GM21717 (cell line): ENCODE data around the gene EEF1B2.
"Not testable (repeated sequence)": the region's sequence is repeated elsewhere in the genome, so short reads cannot be mapped to it uniquely, and the experiment has no call there.

Experiments
- ATAC-seq: cut with Tn5 transposase; IDR thresholded peaks from one replicate; pipeline ENCODE4 v1.9.1; 2021; ENCODE audit warnings: mild to moderate bottlenecking, moderate library complexity; ENCODE audit not compliant: unreplicated experiment

Gene EEF1B2

GRCh38 chr2:206159346-206160124, at the start of gene EEF1B2, which contains the start of gene NDUFS1:
Gene EEF1B2, plus strand, starts transcription at chr2:206159895. Its CDS starts 85 bp downstream, at chr2:206159980.
Gene NDUFS1, minus strand, starts transcription at chr2:206159444. Its CDS starts 5,766 bp downstream, at chr2:206153678.
- ATAC-seq, result peak; percentile 94

DNA sequence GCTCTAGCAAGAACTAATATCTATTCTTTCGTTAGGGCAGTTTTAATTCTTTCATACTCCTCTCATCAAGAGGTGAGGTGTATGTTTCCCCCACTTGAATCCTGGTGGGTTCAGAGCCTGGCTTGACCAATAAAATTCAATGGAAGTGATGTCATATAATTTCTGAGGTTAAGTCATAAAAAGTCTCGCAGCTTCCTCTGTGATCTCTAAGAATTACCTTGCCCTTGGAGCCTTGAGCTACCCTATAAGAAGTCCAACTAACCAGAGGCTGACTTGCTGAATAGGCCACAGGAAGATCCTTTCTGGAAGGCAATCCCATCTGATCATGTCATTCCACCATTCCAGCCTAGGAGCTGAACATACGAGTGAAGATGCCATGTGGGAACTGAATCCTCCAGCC, 47.6 kb upstream of the EEF1B2 start:
- no peak for ATAC-seq

- no peak for ATAC-seq
These were observed 46.7 kb upstream of the EEF1B2 start for GRCh38 chr2:206112846-206113547.

DNA sequence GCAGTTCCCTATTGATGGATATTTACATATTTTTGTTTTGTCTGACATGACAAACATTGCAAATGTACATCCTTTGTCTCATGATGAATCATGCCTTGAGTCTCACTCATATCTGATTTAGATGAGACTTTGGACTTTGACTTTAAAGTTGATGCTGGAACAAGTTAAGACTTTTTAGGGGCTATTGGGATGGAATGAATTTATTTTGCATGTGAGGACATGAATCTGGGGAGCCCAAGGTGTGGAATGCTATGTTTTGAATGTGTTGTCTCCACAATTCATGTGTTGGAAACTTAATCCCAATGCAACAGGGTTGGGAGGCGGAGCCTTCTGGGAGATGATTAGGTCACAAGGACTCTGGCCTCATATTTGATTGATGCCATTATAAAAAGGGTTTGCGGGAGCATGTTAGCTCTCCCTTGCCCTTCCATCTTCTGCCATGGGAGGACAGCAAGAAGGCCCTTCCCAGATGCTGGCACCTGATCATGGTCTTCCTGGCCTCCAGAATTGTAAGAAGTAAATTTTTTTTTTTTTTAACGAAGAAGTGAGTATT, 44.6 kb upstream of the EEF1B2 start:
- ATAC-seq, result no peak

DNA sequence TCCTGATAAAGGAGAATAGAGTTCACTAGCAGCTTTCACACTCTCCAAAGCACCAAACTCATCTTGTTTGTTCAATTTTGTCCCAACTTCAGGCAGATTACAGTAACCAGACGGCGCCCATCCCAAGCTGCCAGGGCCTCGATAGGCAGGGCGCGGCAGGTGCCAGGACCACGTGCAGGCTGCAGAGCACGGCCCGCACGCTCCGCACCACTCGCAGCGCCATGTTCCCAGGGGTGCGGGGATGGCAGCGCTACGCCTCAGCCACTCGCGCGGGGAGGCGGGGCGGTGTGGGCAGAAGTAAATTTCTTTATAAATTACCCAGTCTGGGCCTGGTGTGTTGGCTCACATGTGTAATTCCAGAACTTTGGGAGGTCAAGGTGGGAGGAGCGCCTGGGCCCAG, 43.4 kb upstream of the EEF1B2 start:
- ATAC-seq, result no peak

- not testable (repeated sequence) for ATAC-seq
These were observed 37.1 kb upstream of the EEF1B2 start for GRCh38 chr2:206122569-206122968.

DNA sequence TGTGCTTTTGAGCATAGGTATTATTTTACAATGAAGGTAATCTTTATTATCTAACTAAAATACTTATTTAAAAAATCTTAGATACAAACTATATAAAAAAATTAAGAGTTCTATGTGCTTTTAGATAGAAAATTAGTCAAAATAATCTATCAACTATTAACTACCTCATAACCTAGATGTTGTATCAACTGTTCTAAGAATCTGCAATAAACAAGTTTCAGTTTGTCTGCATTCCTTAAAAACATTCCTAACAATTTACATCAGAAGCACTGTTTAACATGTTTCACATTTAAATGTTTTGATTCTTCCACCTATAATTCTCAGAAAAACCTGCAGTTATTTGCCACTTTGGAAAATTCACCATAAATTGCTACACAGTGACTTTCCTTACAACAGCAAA, 33.8 kb upstream of the EEF1B2 start:
- ATAC-seq, result no peak

DNA sequence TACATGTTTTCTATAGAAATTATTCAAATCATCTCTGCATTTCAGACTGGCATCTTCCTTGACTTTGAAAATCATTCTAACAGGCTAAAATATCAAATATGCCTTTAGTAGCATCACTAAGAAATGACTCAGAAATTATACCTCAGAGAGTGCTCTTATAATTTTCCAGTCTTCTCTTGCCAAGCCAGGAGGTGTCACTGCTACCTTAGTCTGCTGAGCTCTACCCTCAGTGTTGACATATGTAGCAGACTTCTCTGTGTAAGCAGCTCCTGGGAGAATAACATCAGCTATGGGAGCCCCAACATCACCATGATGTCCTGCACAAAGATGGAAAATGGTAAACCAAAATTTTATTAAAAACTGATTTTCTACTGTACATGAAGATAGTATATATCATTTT, 32.0 kb upstream of the EEF1B2 start:
- no peak for ATAC-seq

- no peak for ATAC-seq
These were observed 16.2 kb upstream of the EEF1B2 start for GRCh38 chr2:206143451-206143850.

GRCh38 chr2:206144383-206144782, 15.3 kb upstream of the EEF1B2 start:
- no peak for ATAC-seq

- ATAC-seq, result no peak
These were observed 14.0 kb upstream of the EEF1B2 start for GRCh38 chr2:206145665-206146064.

GRCh38 chr2:206149330-206149729, 10.4 kb upstream of the EEF1B2 start:
- no peak for ATAC-seq

- ATAC-seq, result no peak
These were observed 9.5 kb upstream of the EEF1B2 start for GRCh38 chr2:206150168-206150567.

DNA sequence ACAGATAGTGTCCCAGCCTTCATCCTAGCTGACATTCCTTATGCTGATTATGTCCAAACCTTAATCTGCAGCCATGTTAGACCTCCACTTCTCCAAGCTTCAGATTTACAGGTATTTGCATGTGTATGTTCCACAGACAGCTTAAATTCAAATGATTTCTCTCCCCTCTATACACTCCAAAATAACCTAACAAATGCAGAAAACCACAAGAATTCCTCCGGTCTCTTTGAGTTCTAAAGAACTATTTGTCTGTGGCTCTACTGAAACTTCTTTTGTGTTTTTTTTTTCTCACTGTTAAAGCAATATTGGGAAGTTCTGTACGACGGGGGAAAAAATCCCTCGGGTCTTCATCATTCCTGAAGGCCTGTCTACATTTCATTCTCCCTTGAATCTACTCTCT, 9.1 kb upstream of the EEF1B2 start:
- no peak for ATAC-seq

GRCh38 chr2:206154197-206154596, 5.5 kb upstream of the EEF1B2 start:
- no peak for ATAC-seq

- ATAC-seq, result not testable (repeated sequence)
These were observed 2.7 kb upstream of the EEF1B2 start for GRCh38 chr2:206157014-206157413.

GRCh38 chr2:206158563-206159345, 941 bp upstream of the EEF1B2 start:
- peak; percentile 11 for ATAC-seq

DNA sequence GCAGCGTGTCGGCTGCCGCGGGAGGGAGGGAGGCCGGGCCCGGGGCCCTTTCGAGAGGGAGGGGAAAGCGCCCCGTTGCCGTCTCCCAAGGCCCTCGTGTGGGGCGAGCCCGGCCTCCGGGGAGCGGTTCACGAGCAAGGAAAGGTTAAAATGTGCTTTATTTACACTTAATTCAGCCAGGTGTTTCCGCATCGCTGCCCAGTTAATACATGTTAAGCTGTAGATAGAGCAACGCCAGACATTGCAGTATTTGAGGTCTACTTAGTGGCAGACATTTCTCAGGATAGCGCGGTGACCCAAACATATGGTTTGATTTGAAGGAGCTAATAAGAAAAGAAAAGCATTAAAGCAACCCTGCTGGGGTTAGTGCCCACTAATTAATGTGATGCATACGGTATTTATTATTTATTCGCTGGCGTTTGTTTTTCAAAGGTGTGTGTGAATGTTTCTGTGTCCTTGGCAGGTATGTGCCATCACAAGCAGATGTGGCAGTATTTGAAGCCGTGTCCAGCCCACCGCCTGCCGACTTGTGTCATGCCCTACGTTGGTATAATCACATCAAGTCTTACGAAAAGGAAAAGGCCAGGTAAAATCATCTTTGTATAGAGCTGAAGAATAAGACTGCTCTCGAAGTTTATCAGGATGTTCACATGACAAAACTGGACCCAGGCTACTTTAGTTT, 571 bp downstream of the EEF1B2 start:
- ATAC-seq, result peak; percentile 54

DNA sequence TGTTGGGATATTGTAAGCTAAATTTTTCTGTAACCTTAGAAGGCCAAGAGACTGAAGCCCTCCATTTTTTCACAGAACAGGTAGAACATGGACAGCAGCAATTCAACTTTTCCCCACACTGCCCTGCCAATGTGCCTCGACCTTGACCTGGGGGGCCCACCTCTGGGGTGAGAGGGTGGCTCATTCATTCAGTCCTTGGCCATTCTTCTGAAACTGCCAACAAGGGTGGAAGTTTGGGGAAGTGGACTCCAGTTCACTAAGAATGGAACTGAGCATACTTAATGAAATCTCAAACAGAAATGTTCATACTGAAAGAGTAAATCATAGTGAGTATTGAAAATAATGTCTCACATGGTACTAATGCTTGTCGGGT, 1.1 kb downstream of the EEF1B2 start:
- no peak for ATAC-seq

DNA sequence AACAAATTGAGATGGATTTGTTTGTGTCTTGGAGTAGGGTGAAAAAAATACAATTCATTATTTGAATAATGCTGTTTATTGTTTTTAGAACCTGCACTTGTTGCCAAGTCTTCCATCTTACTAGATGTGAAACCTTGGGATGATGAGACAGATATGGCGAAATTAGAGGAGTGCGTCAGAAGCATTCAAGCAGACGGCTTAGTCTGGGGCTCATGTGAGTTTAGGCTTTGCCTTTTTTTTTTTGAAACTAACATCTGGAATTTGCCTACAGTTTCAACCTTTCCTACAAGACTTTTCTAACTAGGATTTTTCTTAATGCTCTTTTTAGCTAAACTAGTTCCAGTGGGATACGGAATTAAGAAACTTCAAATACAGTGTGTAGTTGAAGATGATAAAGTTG, 2.7 kb downstream of the EEF1B2 start:
- not testable (repeated sequence) for ATAC-seq
